Mesenchymal stem cell (in vitro differentiated cells and primary cell): ENCODE results near the gene MMP13.

ENCODE experiments used
- DNase-seq: peaks from one replicate; pipeline ENCODE4 v3.0.0-alpha.2; 2013
- H2AFZ ChIP-seq: one replicate; pipeline ENCODE4 v1.6.1; 2013; ENCODE audit warnings: low read depth, mild to moderate bottlenecking, control low read depth, inconsistent platforms, low read length, moderate library complexity
- H2AK5ac ChIP-seq: 2 replicates; pipeline ENCODE4 v1.6.1; 2013; ENCODE audit warnings: low read length, moderate library complexity, mild to moderate bottlenecking, inconsistent platforms; ENCODE audit not compliant: severe bottlenecking
- H2BK120ac ChIP-seq: one replicate; pipeline ENCODE4 v1.6.1; 2013; ENCODE audit warnings: low read depth, mild to moderate bottlenecking, inconsistent platforms, low read length, moderate library complexity
- H2BK12ac ChIP-seq, 2 experiments: one replicate each; pipeline ENCODE4 v1.6.1; 2013; ENCODE audit warnings: inconsistent platforms in 2 of 2, low read length in 2 of 2, mild to moderate bottlenecking in 2 of 2, moderate library complexity in 2 of 2, control low read depth in 1 of 2
- H2BK15ac ChIP-seq: one replicate; pipeline ENCODE4 v1.6.1; 2013; ENCODE audit warnings: mild to moderate bottlenecking, low read depth, inconsistent platforms; ENCODE audit not compliant: poor library complexity, severe bottlenecking
- H2BK5ac ChIP-seq: 2 replicates; pipeline ENCODE4 v1.6.1; 2013; ENCODE audit warnings: low read depth, mild to moderate bottlenecking, low read length, control low read depth, inconsistent platforms; ENCODE audit not compliant: poor library complexity, severe bottlenecking
- H3K14ac ChIP-seq, 2 experiments: one replicate each; pipeline ENCODE4 v1.6.1; 2013; ENCODE audit warnings: inconsistent platforms in 2 of 2, low read length in 2 of 2, control low read depth in 1 of 2, mild to moderate bottlenecking in 1 of 2, moderate library complexity in 1 of 2
- H3K18ac ChIP-seq, 2 experiments: one replicate each; pipeline ENCODE4 v1.6.1; 2013; ENCODE audit warnings: inconsistent platforms in 2 of 2, low read length in 2 of 2, control low read depth in 1 of 2, low read depth in 1 of 2, mild to moderate bottlenecking in 1 of 2
- H3K23ac ChIP-seq, 2 experiments: one replicate each; pipeline ENCODE4 v1.6.1; 2013; ENCODE audit warnings: inconsistent platforms in 2 of 2, low read length in 2 of 2, mild to moderate bottlenecking in 2 of 2, moderate library complexity in 2 of 2, control low read depth in 1 of 2
- H3K27ac ChIP-seq: 2 replicates; pipeline ENCODE4 v1.5.1; 2013; ENCODE audit warnings: mild to moderate bottlenecking, moderate library complexity, low read length, control low read depth, inconsistent platforms; ENCODE audit not compliant: poor library complexity, severe bottlenecking
- H3K27me3 ChIP-seq, 2 experiments: 2 replicates each; pipeline versions ENCODE4 v1.6.1 to v1.7.0; 2013; ENCODE audit warnings: low read length in 2 of 2, mild to moderate bottlenecking in 2 of 2, moderate library complexity in 2 of 2, control low read depth in 1 of 2, inconsistent platforms in 1 of 2; ENCODE audit not compliant: control insufficient read depth in 1 of 2, insufficient read depth in 1 of 2
- H3K36me3 ChIP-seq, 2 experiments: 2 replicates each; pipeline versions ENCODE4 v1.6.1 to v1.7.0; 2013; ENCODE audit warnings: low read length in 2 of 2, control low read depth in 1 of 2, inconsistent platforms in 1 of 2, low read depth in 1 of 2, mild to moderate bottlenecking in 1 of 2; ENCODE audit not compliant: insufficient read depth in 2 of 2, control insufficient read depth in 1 of 2
- H3K4ac ChIP-seq, 2 experiments: one replicate each; pipeline ENCODE4 v1.6.1; 2013; ENCODE audit warnings: inconsistent platforms in 2 of 2, low read length in 2 of 2, mild to moderate bottlenecking in 2 of 2, moderate library complexity in 2 of 2, control low read depth in 1 of 2, low read depth in 1 of 2
- H3K4me1 ChIP-seq: 2 replicates; pipeline ENCODE4 v1.6.1; 2013; ENCODE audit warnings: low read depth, low read length, control low read depth; ENCODE audit not compliant: control insufficient read depth, insufficient read depth
- H3K4me2 ChIP-seq: 2 replicates; pipeline ENCODE4 v1.6.1; 2013; ENCODE audit warnings: low read length, mild to moderate bottlenecking, inconsistent platforms; ENCODE audit not compliant: poor library complexity, severe bottlenecking
- H3K4me3 ChIP-seq, 2 experiments: 2 replicates each; pipeline versions ENCODE4 v1.5.1 to v1.7.0; 2013; ENCODE audit warnings: low read length in 2 of 2, mild to moderate bottlenecking in 2 of 2, control low read depth in 1 of 2, low read depth in 1 of 2; ENCODE audit not compliant: insufficient read depth in 1 of 2
- H3K79me1 ChIP-seq: replicated peaks from 2 replicates; pipeline ENCODE4 v1.6.1; 2013; ENCODE audit warnings: mild to moderate bottlenecking, control low read depth, low read length, inconsistent platforms; ENCODE audit not compliant: poor library complexity, severe bottlenecking
- H3K9ac ChIP-seq: 2 replicates; pipeline ENCODE4 v1.7.0; 2013; ENCODE audit warnings: mild to moderate bottlenecking, low read length, moderate library complexity
- H3K9me3 ChIP-seq: 2 replicates; pipeline ENCODE4 v1.7.0; 2013; ENCODE audit warnings: mild to moderate bottlenecking, low read length; ENCODE audit not compliant: control insufficient read depth
- H4K8ac ChIP-seq: one replicate; pipeline ENCODE4 v1.6.1; 2013; ENCODE audit warnings: inconsistent platforms, mild to moderate bottlenecking, low read length, moderate library complexity
- H4K91ac ChIP-seq: one replicate; pipeline ENCODE4 v1.6.1; 2013; ENCODE audit warnings: mild to moderate bottlenecking, low read length, inconsistent platforms
- WGBS: methylation state at CpG from one replicate; pipeline ENCODE4 v1.1.7; 2013; ENCODE audit warnings: mixed read lengths; 5-methylcytosine and 5-hydroxymethylcytosine counted together

MMP13 gene

GRCh38 chr11:102926517-102926916 lies 29.0 kb downstream of the MMP13 start:
- Histone ChIP-seq H2BK120ac (no peak overlapping the region), H3K36me3 (no peaks in the 10 kb centered on the region), H2BK5ac (no peak overlapping the region), H3K79me1 (no peaks in the 10 kb centered on the region), H3K4ac (no peak overlapping the region), H3K4me3 (no peak overlapping the region), H3K9ac (no peak overlapping the region), H3K4me2 (no peak overlapping the region), H3K4me1 (peaks cover 11% of the 10 kb centered on the region), H3K14ac (no peak overlapping the region), H3K27me3 (no peaks in the 10 kb centered on the region), H2BK12ac (no peak overlapping the region), H3K27ac (no peak overlapping the region), H3K9me3 (no peaks in the 10 kb centered on the region), H2AK5ac (peak overlapping the region; percentile 94), H2BK15ac (no peak overlapping the region), H3K18ac (no peak overlapping the region), H3K23ac (no peak overlapping the region), H2AFZ (no peak overlapping the region), H4K8ac (no peak overlapping the region), H4K91ac (no peak overlapping the region)
- no peak for DNase-seq

GRCh38 chr11:102925988-102926387 lies 29.5 kb downstream of the MMP13 start:
- H2BK15ac ChIP-seq, result no peak overlapping the region
- H2BK12ac ChIP-seq, result no peak overlapping the region
- no peak overlapping the region for H3K4me3 ChIP-seq
- no peak overlapping the region for H4K91ac ChIP-seq
- H3K27ac ChIP-seq, result no peak overlapping the region
- no peak overlapping the region for H2BK120ac ChIP-seq
- H3K18ac ChIP-seq, result no peak overlapping the region
- no peak overlapping the region for H4K8ac ChIP-seq
- no peaks in the 10 kb centered on the region for H3K27me3 ChIP-seq
- no peak overlapping the region for H3K4me2 ChIP-seq
- no peak overlapping the region for H3K23ac ChIP-seq
- no peaks in the 10 kb centered on the region for H3K36me3 ChIP-seq
- H2AK5ac ChIP-seq, result no peak overlapping the region
- no peak for DNase-seq
- no peak overlapping the region for H3K9ac ChIP-seq
- peaks cover 7% of the 10 kb centered on the region for H3K4me1 ChIP-seq
- H3K14ac ChIP-seq, result no peak overlapping the region
- H3K79me1 ChIP-seq, result no peaks in the 10 kb centered on the region
- WGBS, result no CpG with 5 or more reads among the region's 3 CpGs
- H3K4ac ChIP-seq, result no peak overlapping the region
- no peak overlapping the region for H2AFZ ChIP-seq
- no peaks in the 10 kb centered on the region for H3K9me3 ChIP-seq
- H2BK5ac ChIP-seq, result no peak overlapping the region

- no peak overlapping the region for H3K27ac ChIP-seq
- H3K79me1 ChIP-seq, result no peaks in the 10 kb centered on the region
- H2BK120ac ChIP-seq, result no peak overlapping the region
- H4K8ac ChIP-seq, result no peak overlapping the region
- H4K91ac ChIP-seq, result no peak overlapping the region
- no peaks in the 10 kb centered on the region for H3K9me3 ChIP-seq
- no peaks in the 10 kb centered on the region for H3K27me3 ChIP-seq
- H2AFZ ChIP-seq, result no peak overlapping the region
- peak overlapping the region; percentile 25 for H2AK5ac ChIP-seq
- no peak overlapping the region for H3K4me2 ChIP-seq
- H2BK15ac ChIP-seq, result no peak overlapping the region
- H3K4me3 ChIP-seq, result no peak overlapping the region
- H2BK12ac ChIP-seq, result no peak overlapping the region
- no peak overlapping the region for H3K9ac ChIP-seq
- no peak overlapping the region for H3K18ac ChIP-seq
- no peak overlapping the region for H3K14ac ChIP-seq
- H3K23ac ChIP-seq, result no peak overlapping the region
- no peak for DNase-seq
- peaks cover 6% of the 10 kb centered on the region for H3K4me1 ChIP-seq
- no peaks in the 10 kb centered on the region for H3K36me3 ChIP-seq
- 78% methylated on average over 5 of the region's 6 CpGs for WGBS
- no peak overlapping the region for H2BK5ac ChIP-seq
- no peak overlapping the region for H3K4ac ChIP-seq
Measured at GRCh38 chr11:102924851-102925380, 30.6 kb downstream of the MMP13 start.

GRCh38 chr11:102921587-102922220 lies 33.8 kb downstream of the MMP13 start:
- H3K4me3 ChIP-seq, result no peak overlapping the region
- H3K18ac ChIP-seq, result no peak overlapping the region
- H2AFZ ChIP-seq, result no peak overlapping the region
- no peaks in the 10 kb centered on the region for H3K9me3 ChIP-seq
- H2BK120ac ChIP-seq, result no peak overlapping the region
- no peaks in the 10 kb centered on the region for H3K36me3 ChIP-seq
- H2BK5ac ChIP-seq, result no peak overlapping the region
- no peaks in the 10 kb centered on the region for H3K27me3 ChIP-seq
- H4K8ac ChIP-seq, result no peak overlapping the region
- H4K91ac ChIP-seq, result no peak overlapping the region
- no peak overlapping the region for H3K9ac ChIP-seq
- H3K4ac ChIP-seq, result no peak overlapping the region
- H2BK12ac ChIP-seq, result no peak overlapping the region
- H3K4me2 ChIP-seq, result no peak overlapping the region
- peaks cover 3% of the 10 kb centered on the region for H3K4me1 ChIP-seq
- H3K79me1 ChIP-seq, result no peaks in the 10 kb centered on the region
- H3K27ac ChIP-seq, result no peak overlapping the region
- 93% methylated on average over 1 of the region's 3 CpGs for WGBS
- no peak overlapping the region for H3K23ac ChIP-seq
- no peak overlapping the region for H2BK15ac ChIP-seq
- no peak overlapping the region for H2AK5ac ChIP-seq
- DNase-seq, result no peak
- no peak overlapping the region for H3K14ac ChIP-seq
